Choroid plexus epithelial cell (primary cell): ENCODE results near the gene GAS5.

Source experiments
- DNase-seq: peaks from one replicate; pipeline ENCODE4 v3.0.0-alpha.2; 2010; ENCODE audit warnings: low read depth
- H3K4me3 ChIP-seq: 2 replicates; pipeline ENCODE4 v1.5.1; 2011; ENCODE audit warnings: low read depth, mild to moderate bottlenecking, control low read depth, low read length, moderate library complexity
- TF ChIP-seq, protein P1 (sequence below): conservative IDR thresholded peaks from 2 replicates; pipeline ENCODE4 v1.5.1; 2011; ENCODE audit warnings: low read depth, mild to moderate bottlenecking, control low read depth, inconsistent platforms, low read length, moderate library complexity

Gene GAS5

GRCh38 chr1:173903827-173904531 is 36.2 kb upstream of the GAS5 start:
- DNase-seq = no peak
- H3K4me3 ChIP-seq = no peak overlapping the region
- TF ChIP-seq, protein P1, sequence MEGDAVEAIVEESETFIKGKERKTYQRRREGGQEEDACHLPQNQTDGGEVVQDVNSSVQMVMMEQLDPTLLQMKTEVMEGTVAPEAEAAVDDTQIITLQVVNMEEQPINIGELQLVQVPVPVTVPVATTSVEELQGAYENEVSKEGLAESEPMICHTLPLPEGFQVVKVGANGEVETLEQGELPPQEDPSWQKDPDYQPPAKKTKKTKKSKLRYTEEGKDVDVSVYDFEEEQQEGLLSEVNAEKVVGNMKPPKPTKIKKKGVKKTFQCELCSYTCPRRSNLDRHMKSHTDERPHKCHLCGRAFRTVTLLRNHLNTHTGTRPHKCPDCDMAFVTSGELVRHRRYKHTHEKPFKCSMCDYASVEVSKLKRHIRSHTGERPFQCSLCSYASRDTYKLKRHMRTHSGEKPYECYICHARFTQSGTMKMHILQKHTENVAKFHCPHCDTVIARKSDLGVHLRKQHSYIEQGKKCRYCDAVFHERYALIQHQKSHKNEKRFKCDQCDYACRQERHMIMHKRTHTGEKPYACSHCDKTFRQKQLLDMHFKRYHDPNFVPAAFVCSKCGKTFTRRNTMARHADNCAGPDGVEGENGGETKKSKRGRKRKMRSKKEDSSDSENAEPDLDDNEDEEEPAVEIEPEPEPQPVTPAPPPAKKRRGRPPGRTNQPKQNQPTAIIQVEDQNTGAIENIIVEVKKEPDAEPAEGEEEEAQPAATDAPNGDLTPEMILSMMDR = no peak

DNA sequence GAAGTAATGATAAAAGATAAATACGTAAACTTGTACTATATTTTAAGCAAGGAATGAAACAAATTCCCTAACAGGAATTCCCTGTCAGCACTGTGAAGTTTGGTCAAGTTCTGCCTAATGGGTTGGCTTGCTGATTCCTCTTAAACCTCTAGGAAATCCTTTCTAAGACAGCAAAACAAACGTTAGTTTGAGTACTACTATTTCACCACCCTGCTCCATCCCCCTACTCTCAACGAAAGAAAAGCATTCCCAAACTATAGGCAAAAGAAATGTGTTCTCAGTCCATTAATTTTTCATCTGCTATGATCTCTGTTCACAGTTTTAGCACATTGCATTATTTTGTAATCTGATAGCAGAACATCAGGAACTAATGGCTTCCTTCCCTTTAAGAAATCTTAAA is 33.2 kb upstream of the GAS5 start:
- DNase-seq = no peak
- H3K4me3 ChIP-seq = no peak overlapping the region
- TF ChIP-seq, protein P1 = no peak

DNA sequence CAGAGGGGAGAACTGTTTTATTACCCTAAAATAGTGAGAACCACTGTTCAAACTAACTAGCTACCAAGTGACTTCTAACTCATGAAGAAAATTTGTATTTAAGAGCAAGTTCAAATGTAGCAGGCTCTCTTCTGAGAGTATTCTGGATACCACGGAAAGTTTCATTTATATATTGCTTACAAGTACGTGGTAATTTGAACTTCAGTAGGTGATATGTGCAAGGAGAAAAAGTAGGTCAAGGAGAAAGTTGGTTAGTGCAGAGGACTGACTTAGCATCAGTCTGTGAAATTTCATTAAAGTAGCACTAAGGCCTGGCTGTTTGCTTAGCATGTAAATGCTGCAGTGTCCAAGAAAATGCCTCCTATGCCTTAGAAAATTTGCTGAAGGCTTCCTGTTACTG is 32.6 kb upstream of the GAS5 start:
- TF ChIP-seq, protein P1 = no peak
- DNase-seq = no peak
- H3K4me3 ChIP-seq = no peak overlapping the region

DNA sequence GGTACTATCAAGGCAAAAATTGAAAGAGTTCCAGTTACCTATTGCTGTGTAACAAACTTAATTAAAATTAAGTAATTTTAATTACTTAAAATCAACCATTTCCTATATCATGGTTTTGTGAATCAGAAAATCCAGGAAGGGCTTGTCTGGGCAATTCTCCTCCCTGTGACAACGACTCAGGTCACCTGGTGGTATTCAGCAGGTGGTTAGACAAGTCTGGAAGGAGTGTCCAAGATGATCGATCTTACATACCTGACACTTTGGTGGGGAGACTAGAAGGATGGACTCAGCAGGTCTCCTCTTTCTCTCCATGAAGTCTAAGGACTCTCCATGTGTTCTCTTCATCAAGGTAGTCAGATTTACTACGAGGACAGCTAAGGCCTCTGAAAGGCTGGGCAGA is 26.4 kb upstream of the GAS5 start:
- TF ChIP-seq, protein P1 = no peak
- DNase-seq = no peak
- H3K4me3 ChIP-seq = no peak overlapping the region

GRCh38 chr1:173893611-173894010 is 25.8 kb upstream of the GAS5 start:
- TF ChIP-seq, protein P1 = no peak
- H3K4me3 ChIP-seq = no peak overlapping the region
- DNase-seq = no peak

- no peak overlapping the region for H3K4me3 ChIP-seq
- DNase-seq = no peak
- TF ChIP-seq, protein P1 = no peak
Observed at GRCh38 chr1:173889885-173890284, 22.1 kb upstream of the GAS5 start.

GRCh38 chr1:173888749-173889148 is 21.0 kb upstream of the GAS5 start:
- TF ChIP-seq, protein P1 = no peak
- no peak for DNase-seq
- no peak overlapping the region for H3K4me3 ChIP-seq
